Hindlimb muscle (tissue), 1 donor: ENCODE measurements around the gene TMEM18. TPM values are rescaled to one million over a fixed set of nuclear protein-coding genes. Genes with fewer than 3 reads are reported as not detected.

ENCODE experiments used
- DNase-seq: peaks from one replicate; pipeline ENCODE4 v3.0.0-alpha.2; 2013
- polyA plus RNA-seq: library from polyadenylated mRNA; unstranded; fragments of 120-200 nt; gene quantifications from one replicate; pipeline ENCODE4 v1.2.1, GENCODE V29; 2013; ENCODE audit not compliant: insufficient read length

Gene TMEM18
- polyA plus RNA-seq, 1 donor: 47.0 TPM

DNA sequence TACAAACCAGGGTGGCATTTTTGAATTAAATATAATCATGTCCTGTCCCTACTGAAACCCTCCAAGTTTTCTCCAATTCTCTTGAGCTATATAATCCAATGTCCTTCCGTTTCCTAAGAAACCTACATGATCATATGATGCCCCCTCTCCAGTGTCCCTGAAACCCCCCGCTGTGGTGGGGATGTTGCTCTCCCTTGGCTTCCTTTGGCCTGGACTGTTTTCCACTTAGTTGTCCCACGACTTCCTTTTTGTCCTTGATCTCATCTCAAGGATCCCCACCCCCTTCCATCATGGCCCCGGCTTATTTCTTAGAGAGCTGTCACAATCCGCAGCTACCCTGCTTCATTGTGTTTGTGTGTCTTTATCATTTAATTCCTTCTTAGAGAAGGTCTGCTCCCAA, 43.8 kb downstream of the TMEM18 start:
- no peak for DNase-seq

- DNase-seq: no peak
These were observed 44.7 kb downstream of the TMEM18 start for GRCh38 chr2:632471-632870.

- DNase-seq: no peak
These were observed 45.5 kb downstream of the TMEM18 start for GRCh38 chr2:631741-632140.

DNA sequence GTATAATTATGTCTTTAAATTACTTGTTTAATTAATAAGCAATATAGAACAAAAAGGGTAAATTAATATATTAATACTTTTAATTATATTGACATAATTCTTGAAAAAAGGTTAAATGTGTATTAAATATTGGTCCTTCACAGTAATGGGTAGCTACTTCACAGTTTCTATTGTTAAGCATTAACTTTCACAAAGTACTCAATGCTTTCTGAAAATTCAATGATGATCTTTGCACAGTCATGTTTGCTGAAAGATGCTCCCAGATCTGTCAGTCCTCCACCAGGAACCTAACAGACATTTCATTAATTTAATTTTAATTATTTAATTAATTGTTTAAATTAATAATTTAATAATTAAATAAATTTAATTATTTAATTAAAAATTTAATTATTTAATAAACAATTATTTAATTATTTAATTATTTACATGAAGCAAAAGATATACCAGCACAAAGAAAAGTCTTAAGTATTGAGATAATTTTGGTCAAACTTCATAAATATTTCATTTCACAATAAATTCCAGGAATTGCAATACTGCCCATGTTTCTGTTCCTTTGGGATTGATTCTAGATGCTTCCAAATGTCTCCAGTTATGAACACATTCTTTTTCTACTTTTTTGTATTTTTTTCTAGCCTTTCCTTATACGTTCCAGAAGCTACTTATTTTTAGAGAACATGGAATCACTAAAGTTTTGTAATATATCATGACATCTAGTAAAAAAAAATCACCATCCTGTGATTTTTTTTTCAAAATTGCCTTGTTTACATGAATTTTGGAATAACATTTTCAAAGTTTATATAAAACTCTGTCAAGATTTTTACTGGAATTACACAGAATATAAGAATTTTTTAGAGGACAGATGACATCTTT, 46.5 kb downstream of the TMEM18 start:
- no peak for DNase-seq

DNA sequence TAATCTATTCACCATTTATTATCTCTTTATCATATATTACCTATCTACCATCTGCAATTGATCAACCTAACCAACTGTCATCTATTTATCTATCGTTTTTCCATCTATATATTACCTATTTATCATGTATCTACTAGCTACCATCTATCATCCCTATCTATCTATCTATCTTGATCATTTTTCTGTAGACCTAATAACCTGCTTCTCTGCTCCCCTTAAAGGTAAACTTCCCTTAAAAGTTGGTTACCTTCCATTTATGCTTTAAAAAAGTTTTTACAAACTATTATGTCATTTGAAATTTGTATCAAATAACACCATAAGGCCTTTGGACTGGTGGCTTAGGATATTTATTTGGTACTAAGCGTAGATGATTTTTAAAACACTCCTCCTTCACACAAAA, 47.2 kb downstream of the TMEM18 start:
- DNase-seq: no peak

DNA sequence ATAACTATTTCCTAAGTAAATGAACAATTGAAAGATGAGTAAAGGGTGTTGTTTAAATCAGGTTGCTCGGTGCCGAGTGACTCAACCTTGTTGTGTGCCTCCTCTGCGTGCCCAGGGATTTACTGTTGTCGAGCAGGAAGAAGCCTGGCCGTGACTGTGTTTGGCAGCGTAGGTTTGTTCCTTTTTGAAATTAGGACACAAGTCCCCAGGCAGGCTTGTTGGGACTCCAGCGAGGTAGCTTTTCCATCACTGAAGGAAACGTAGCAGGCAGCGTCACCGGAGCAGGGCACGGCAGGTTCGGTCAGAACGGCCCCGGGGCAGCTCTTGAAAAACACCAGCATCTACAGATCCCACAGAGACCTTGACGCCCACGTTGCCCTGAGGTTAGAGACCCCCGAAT, 48.6 kb downstream of the TMEM18 start:
- no peak for DNase-seq

- no peak for DNase-seq
These were observed 49.2 kb downstream of the TMEM18 start for GRCh38 chr2:627926-628560.

- no peak for DNase-seq
These were observed 49.9 kb downstream of the TMEM18 start for GRCh38 chr2:627340-627709.

DNA sequence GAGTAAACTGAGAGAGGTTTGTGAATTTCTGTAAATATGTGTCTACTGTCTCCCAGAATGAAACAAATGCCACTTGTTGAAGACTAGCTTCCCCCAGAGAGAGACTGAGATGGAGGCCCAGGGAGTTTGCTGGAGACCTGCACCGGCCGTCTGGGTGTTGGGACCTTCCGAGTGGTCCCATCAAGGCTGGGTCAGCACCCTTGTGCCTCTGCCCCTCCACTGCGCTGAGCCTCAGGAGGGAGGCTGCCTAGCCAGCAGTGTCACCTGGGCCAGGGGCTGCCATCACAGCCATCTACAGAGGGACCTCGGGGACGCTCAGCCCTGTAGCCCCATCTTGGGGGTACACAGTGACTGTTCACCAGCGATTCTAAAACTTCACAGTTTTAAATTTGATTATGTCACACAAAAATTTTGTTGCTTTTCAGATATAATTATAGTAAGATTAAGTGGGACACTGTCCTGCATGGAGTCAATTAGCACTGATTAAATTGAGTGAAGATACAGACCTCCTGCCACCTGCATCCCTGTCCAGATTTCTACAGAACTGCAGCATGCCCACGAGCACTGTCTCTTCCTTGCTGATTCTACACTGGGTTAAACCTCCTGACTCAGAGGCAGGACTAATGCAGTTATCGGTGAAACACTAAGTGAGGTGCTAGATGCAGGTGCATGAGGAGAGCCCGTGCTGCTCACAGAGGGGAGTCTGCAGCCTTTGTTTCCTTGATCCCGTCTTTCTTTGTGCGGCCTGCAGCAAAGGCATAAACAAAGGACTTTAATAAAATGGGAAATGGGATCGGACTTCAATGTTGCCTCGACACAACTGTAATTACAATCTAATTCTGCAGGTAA, 50.5 kb downstream of the TMEM18 start:
- no peak for DNase-seq

- DNase-seq: no peak
These were observed 51.5 kb downstream of the TMEM18 start for GRCh38 chr2:625415-626333.

GRCh38 chr2:624551-625347, 52.5 kb downstream of the TMEM18 start:
- DNase-seq: no peak

GRCh38 chr2:624096-624495, 53.1 kb downstream of the TMEM18 start:
- no peak for DNase-seq

GRCh38 chr2:623130-623922, 53.9 kb downstream of the TMEM18 start:
- DNase-seq: no peak

GRCh38 chr2:622357-622756, 54.8 kb downstream of the TMEM18 start:
- DNase-seq: no peak

- no peak for DNase-seq
These were observed 55.7 kb downstream of the TMEM18 start for GRCh38 chr2:621303-622099.

- no peak for DNase-seq
These were observed 56.5 kb downstream of the TMEM18 start for GRCh38 chr2:620471-621302.

DNA sequence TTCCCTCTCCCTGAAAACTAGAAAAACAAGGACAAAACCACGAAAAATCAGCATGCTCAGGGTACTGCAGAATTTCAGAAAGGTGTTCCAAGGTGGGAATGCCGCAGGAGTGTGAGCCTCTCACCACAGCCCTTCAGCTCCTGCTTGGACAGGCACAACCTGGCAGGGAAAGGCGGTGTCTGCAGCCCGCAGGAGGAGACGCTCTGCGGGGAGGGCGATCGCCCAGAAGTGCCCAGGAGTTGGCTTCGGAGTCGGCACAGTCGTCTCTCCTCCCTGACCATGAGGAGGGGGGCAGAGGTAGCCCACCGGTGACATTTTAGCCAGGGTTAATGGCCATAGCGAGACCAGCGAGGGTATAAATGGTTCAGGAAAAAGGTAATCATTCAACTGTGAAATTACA, 57.2 kb downstream of the TMEM18 start:
- DNase-seq: no peak

GRCh38 chr2:618422-618990, 58.7 kb downstream of the TMEM18 start:
- DNase-seq: no peak
